ENCODE measurements around the gene SNURF. TPM values are rescaled to one million over a fixed set of nuclear protein-coding genes. Genes with fewer than 3 reads are reported as not detected.

Gene SNURF, protein sequence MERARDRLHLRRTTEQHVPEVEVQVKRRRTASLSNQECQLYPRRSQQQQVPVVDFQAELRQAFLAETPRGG
- 11.2 and 23.7 TPM in 2 replicates for total RNA-seq

DNA sequence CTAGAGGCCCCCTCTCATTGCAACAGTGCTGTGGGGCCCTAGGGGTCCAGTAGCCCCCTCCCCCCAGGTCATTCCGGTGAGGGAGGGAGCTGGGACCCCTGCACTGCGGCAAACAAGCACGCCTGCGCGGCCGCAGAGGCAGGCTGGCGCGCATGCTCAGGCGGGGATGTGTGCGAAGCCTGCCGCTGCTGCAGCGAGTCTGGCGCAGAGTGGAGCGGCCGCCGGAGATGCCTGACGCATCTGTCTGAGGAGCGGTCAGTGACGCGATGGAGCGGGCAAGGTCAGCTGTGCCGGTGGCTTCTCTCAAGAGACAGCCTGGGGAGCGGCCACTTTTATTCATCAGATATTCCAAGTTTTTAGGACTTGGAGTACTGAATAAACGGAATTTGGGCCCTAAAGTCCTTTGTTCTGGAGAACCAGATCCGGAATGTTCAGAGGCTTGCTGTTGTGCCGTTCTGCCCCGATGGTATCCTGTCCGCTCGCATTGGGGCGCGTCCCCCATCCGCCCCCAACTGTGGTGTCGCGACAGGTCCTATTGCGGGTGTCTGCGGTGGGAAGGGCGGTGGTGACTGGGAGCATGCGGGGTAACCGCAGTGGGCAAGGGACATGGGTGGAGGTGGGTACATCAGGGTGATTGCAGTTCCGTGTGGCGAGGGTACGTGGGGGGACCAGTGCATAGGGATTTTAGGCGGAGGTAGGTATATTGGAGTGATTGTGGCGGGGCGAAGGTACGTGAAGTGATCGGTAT is at the start of gene SNURF, which contains the start of gene SNRPN:
Gene SNURF, plus strand, starts transcription at position 205 of the 748 bp plus-strand sequence. Its CDS starts 62 bp downstream, at position 267.
Gene SNRPN, plus strand, starts transcription at position 205 of the 748 bp plus-strand sequence. CDS start 19,467 bp downstream, outside the sequence.

Other genes with a start within 250 kb of the SNURF start
- gene SNRPN, start within 50 bp of the SNURF start, total RNA-seq, result 221 and 276 TPM in 2 replicates

All from epithelial cell of umbilical artery (primary cell).